ENCODE data around the gene C2orf80. TPM values are rescaled to one million over a fixed set of nuclear protein-coding genes. Genes with fewer than 3 reads are reported as not detected.

Gene C2orf80
- total and polyA plus RNA-seq, 3 donors from 2014 or later = not detected

- Histone ChIP-seq H3K4me3 (no peak overlapping the region), H3K4me1 (no peaks in the 10 kb centered on the region), H3K27ac (no peak overlapping the region), H3K36me3 (ENCODE audit: low read depth, missing control alignments) (no peaks in the 10 kb centered on the region), H3K9me3 (no peaks in the 10 kb centered on the region), H3K27me3 (no peaks in the 10 kb centered on the region)
- intact Hi-C loops (cut with DNase I; ENCODE audit: low total_unique reads) = no loop called here
- no peak for DNase-seq
- 69 to 79% methylated on average over 6 of the region's 6 CpGs for WGBS, 2 donors
- TF ChIP-seq POLR2A (IDR thresholded peaks at IDR 0.05) (no peak), CTCF (IDR thresholded peaks at IDR 0.05) (no peak)
These were observed 59.1 kb downstream of the C2orf80 start for GRCh38 chr2:208130712-208131110.

- intact Hi-C loops (cut with DNase I; ENCODE audit: low total_unique reads) = no loop called here
- no peaks in the 10 kb centered on the region for H3K9me3 ChIP-seq
- no peak within 1 kb of the TSS for H3K4me3 ChIP-seq
- TF ChIP-seq CTCF (IDR thresholded peaks at IDR 0.05) (no peak), POLR2A (IDR thresholded peaks at IDR 0.05) (no peak)
- no peak for DNase-seq
- H3K36me3 ChIP-seq (ENCODE audit: low read depth, missing control alignments) = no peaks in the 10 kb centered on the region
- H3K27ac ChIP-seq = no peak within 1 kb of the TSS
- no peaks in the 10 kb centered on the region for H3K27me3 ChIP-seq
- 75 to 78% methylated on average over 19 of the region's 19 CpGs for WGBS, 2 donors
- no peaks in the 10 kb centered on the region for H3K4me1 ChIP-seq
These were observed 59.8 kb downstream of the C2orf80 start, which contains the start of gene CRYGC for GRCh38 chr2:208129744-208130711. Gene CRYGC (minus strand): TSS chr2:208129828. CDS start chr2:208129792, 36 bp downstream.

- 93 to 95% methylated on average over 12 of the region's 12 CpGs for WGBS, 2 donors
- intact Hi-C loops (cut with DNase I; ENCODE audit: low total_unique reads) = no loop called here
- no peak overlapping the region for H3K4me3 ChIP-seq
- TF ChIP-seq CTCF (IDR thresholded peaks at IDR 0.05) (no peak), POLR2A (IDR thresholded peaks at IDR 0.05) (no peak)
- H3K9me3 ChIP-seq = no peaks in the 10 kb centered on the region
- no peaks in the 10 kb centered on the region for H3K27me3 ChIP-seq
- H3K36me3 ChIP-seq (ENCODE audit: low read depth, missing control alignments) = no peaks in the 10 kb centered on the region
- no peak overlapping the region for H3K27ac ChIP-seq
- H3K4me1 ChIP-seq = peaks cover 4% of the 10 kb centered on the region
- no peak for DNase-seq
These were observed 61.7 kb downstream of the C2orf80 start for GRCh38 chr2:208128136-208128535.

- intact Hi-C loops (cut with DNase I; ENCODE audit: low total_unique reads) = no loop called here
- no peak for DNase-seq
- H3K4me3 ChIP-seq = no peak overlapping the region
- WGBS, 2 donors = 88 to 96% methylated on average over 4 of the region's 4 CpGs
- H3K4me1 ChIP-seq = peaks cover 4% of the 10 kb centered on the region
- TF ChIP-seq CTCF (IDR thresholded peaks at IDR 0.05) = no peak
- TF ChIP-seq POLR2A (IDR thresholded peaks at IDR 0.05) = no peak
- no peak overlapping the region for H3K27ac ChIP-seq
- H3K36me3 ChIP-seq (ENCODE audit: low read depth, missing control alignments) = no peaks in the 10 kb centered on the region
- no peaks in the 10 kb centered on the region for H3K9me3 ChIP-seq
- no peaks in the 10 kb centered on the region for H3K27me3 ChIP-seq
These were observed 62.7 kb downstream of the C2orf80 start for GRCh38 chr2:208127090-208127489.
